OCI-LY7 (cell line): ENCODE data around the gene CHST9.

ENCODE experiments used
- CTCF ChIP-seq: fragments of 200-600 bp; sonication (generic); conservative IDR thresholded peaks from 2 replicates; pipeline ENCODE4 v1.5.1; 2014; ENCODE audit warnings: mild to moderate bottlenecking, antibody characterized with exemption, low read length, moderate library complexity, mixed read lengths
- EZH2phosphoT487 ChIP-seq: fragments of 200-600 bp; sonication (generic); IDR thresholded peaks from 2 replicates; pipeline ENCODE4 v1.6.1; 2018; ENCODE audit warnings: low read depth, borderline replicate concordance, mild to moderate bottlenecking, mixed run types, antibody characterized with exemption, low read length, moderate library complexity, mixed read lengths

- TF ChIP-seq CTCF = no peak
- TF ChIP-seq EZH2phosphoT487 = no peak
These were observed 154.7 kb downstream of the CHST9 start for GRCh38 chr18:27030421-27030820.
